Kidney epithelial cell (primary cell): ENCODE results near the gene FAM13A. TPM values are rescaled to one million over a fixed set of nuclear protein-coding genes. Genes with fewer than 3 reads are reported as not detected.
"Not testable (repeated sequence)": the region's sequence is repeated elsewhere in the genome, so short reads cannot be mapped to it uniquely, and the experiment has no call there.

Experiments
- DNase-seq: peaks from one replicate; pipeline ENCODE4 v3.0.0-alpha.2; 2010; ENCODE audit warnings: low read depth
- H3K27me3 ChIP-seq: 2 replicates; pipeline ENCODE4 v1.6.0; 2011; ENCODE audit warnings: low read length; ENCODE audit not compliant: control insufficient read depth, insufficient read depth
- H3K36me3 ChIP-seq: 2 replicates; pipeline ENCODE4 v1.5.1; 2011; ENCODE audit warnings: low read length; ENCODE audit not compliant: control insufficient read depth, insufficient read depth
- H3K4me3 ChIP-seq: 2 replicates; pipeline ENCODE4 v1.5.1; 2011; ENCODE audit warnings: low read depth, mild to moderate bottlenecking, control low read depth, low read length
- CTCF ChIP-seq: IDR thresholded peaks from 2 replicates; pipeline ENCODE4 v1.5.1; 2011; ENCODE audit warnings: mild to moderate bottlenecking, moderate library complexity, low read length, control low read depth, inconsistent platforms; ENCODE audit not compliant: insufficient read depth, poor library complexity, severe bottlenecking
- total RNA-seq: library from RNA; depleted of rRNA; stranded (reverse); fragments of >200 nt; gene quantifications from 2 replicates; pipeline ENCODE4 v1.2.3, GENCODE V29; 2015

FAM13A gene
- total RNA-seq, 1 donor from 2014 or later: 3.4 TPM

DNA sequence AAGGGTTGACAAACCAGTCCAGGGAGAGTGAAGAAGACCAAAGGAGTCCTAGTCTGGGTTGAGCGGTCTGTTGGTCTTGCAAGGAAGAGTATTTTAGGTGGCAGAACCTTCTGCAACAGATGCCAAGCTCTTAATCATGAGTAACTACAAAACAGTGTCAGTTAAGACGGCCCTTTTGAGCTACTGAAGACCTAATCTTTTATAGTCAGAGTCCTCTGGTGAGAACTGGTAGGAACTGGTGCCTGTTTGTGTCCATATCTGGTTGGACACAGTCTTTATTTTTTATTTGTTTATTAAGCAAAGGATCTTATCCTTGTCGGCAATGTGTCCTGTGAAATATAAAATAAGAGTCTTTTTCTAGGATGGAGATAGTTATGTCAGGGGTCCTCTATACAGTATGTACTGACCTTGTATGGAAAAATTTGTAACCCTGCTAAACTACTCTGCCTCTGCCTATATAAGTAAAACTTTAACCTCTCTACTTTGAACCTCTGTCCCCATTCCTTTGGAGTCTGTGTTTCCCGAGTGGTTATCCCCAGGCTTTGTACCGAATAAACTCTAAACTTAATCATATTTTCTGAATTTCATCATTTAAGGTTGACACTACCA, 47.1 kb downstream of the FAM13A start:
- no peak overlapping the region for H3K4me3 ChIP-seq
- TF ChIP-seq CTCF: no peak
- DNase-seq: no peak
- no peaks in the 10 kb centered on the region for H3K27me3 ChIP-seq
- no peaks in the 10 kb centered on the region for H3K36me3 ChIP-seq

- no peaks in the 10 kb centered on the region for H3K27me3 ChIP-seq
- H3K36me3 ChIP-seq: no peaks in the 10 kb centered on the region
- TF ChIP-seq CTCF: no peak
- DNase-seq: no peak
- no peak overlapping the region for H3K4me3 ChIP-seq
Measured at GRCh38 chr4:89009115-89009514, 47.9 kb downstream of the FAM13A start.

DNA sequence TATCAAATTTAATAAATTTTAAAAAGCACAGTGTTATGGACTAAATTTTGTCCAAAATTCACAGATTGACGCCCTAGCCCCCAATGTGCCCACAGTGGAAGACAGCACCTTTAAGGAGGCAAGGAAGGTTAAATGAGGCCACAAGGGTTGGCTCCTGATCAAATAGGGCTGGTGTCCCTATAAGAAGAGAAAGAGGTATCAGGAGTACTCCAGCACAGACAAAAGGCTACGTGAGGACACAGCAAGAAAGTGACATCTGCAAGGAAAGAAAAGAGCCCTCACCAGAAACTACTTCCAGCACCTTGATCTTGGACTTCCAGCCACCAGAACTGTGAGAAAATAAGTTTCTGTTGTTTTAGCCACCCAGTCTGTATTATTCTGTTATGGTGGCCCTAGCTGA, 48.8 kb downstream of the FAM13A start:
- Histone ChIP-seq H3K4me3 (no peak overlapping the region), H3K36me3 (no peaks in the 10 kb centered on the region), H3K27me3 (no peaks in the 10 kb centered on the region)
- no peak for TF ChIP-seq CTCF
- DNase-seq: no peak

- TF ChIP-seq CTCF: no peak
- no peak overlapping the region for H3K4me3 ChIP-seq
- no peaks in the 10 kb centered on the region for H3K36me3 ChIP-seq
- DNase-seq: no peak
- H3K27me3 ChIP-seq: no peaks in the 10 kb centered on the region
Measured at GRCh38 chr4:89007338-89007939, 49.5 kb downstream of the FAM13A start.

DNA sequence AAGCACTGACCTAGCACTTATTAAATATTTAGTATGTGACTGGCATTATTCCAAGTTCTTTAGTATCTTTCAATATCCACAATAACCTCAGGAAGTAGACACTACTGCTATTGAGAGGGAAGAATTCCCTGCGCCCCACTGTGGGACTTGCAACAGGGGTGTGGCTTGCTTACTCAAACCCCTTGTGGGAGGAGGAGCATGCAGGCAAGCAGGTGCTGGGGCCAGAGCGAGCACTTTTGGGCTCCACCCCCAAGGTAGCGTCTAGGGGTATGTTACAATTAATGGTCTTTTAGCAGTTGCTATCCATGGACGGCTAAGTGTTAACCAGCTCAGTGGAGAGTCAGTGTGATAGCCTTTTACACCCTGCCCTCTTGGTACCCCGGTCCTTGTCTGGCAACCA, 50.7 kb downstream of the FAM13A start:
- Histone ChIP-seq H3K36me3 (no peaks in the 10 kb centered on the region), H3K27me3 (no peaks in the 10 kb centered on the region), H3K4me3 (no peak overlapping the region)
- no peak for DNase-seq
- no peak for TF ChIP-seq CTCF

GRCh38 chr4:89005066-89005465, 51.9 kb downstream of the FAM13A start:
- not testable (repeated sequence) for H3K36me3 ChIP-seq, H3K4me3 ChIP-seq, H3K27me3 ChIP-seq, DNase-seq
